ENCODE results near the gene BOD1. TPM values are rescaled to one million over a fixed set of nuclear protein-coding genes. Genes with fewer than 3 reads are reported as not detected.
A peak's percentile ranks its signal among the peaks of the same experiment; 100 is the strongest.

The BOD1 gene
- total and polyA plus RNA-seq, 10 of the 15 experiments (the other 5 are each of a cell fraction or from before 2014, with no cell fraction given) = 14.1 to 35.8 (median 29.6) TPM

DNA sequence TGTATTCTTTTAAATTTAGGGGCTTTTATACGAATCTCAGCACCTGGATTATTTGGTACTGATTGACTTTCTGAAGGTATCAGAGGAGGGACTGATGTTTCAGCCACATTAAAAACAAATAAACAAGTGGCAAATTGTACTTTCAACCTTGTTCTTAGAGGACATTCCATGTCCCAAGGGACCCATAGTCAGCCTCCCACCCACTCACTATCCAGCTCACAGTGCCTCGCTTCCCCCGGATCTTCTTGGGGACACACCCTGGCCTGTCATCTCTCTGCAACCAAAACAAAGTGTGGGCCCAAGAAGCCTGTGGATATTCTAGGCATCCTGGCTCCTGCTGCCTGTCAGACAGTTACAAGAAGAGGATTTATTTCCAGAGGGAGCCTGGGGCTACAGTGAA lies 8.8 kb upstream of the BOD1 start:
- POLR2A ChIA-PET = interaction anchor here (1.0 kb wide), 1 partner anchor 319 kb away, joined by 4 read pairs; no protein-coding TSS in a partner anchor
- Histone ChIP-seq H3K79me2 (ENCODE audit: control insufficient read depth, insufficient read depth, low read length) (no peaks in the 10 kb centered on the region), H3K27me3 (replicated peaks in 1 of 2; ENCODE audit: control insufficient read depth in 2 of 2, insufficient read depth in 2 of 2, low read length in 1 of 2) (no peaks in the 10 kb centered on the region), H3K36me3 (ENCODE audit: control insufficient read depth in 2 of 2, insufficient read depth in 2 of 2, low read length in 1 of 2) (no peaks in the 10 kb centered on the region), H4K20me1 (ENCODE audit: control insufficient read depth, insufficient read depth) (no peaks in the 10 kb centered on the region), H3K4me1 (ENCODE audit: control insufficient read depth, insufficient read depth, low read length) (peaks cover 9% of the 10 kb centered on the region), H2AFZ (ENCODE audit: control insufficient read depth, low read depth, low read length) (peak overlapping the region; percentile 82), H3K27ac (ENCODE audit: control insufficient read depth, insufficient read depth) (no peak overlapping the region), H3K4me3 (no peak overlapping the region), H3K4me2 (ENCODE audit: control insufficient read depth, insufficient read depth) (no peak overlapping the region), H3K9ac (ENCODE audit: control insufficient read depth, insufficient read depth, low read length) (no peak overlapping the region), H3K9me3 (replicated peaks; ENCODE audit: control insufficient read depth, insufficient read depth, low read length) (no peaks in the 10 kb centered on the region)
- CTCF ChIA-PET = interaction anchor here (1.2 to 17.1 kb wide), 6 partner anchors 9 to 347 kb away, joined by 4 to 267 read pairs (median 25); partner anchors contain the start of gene BOD1
- no peak for FAIRE-seq
- no peak for TF ChIP-seq CHD2 (IDR thresholded peaks at IDR 0.05; ENCODE audit: borderline replicate concordance, low read depth, low read length)
- no peak for TF ChIP-seq SUPT20H (IDR thresholded peaks at IDR 0.05; ENCODE audit: borderline replicate concordance, control insufficient read depth, low read depth, low read length)
- TF ChIP-seq NR2C2 (IDR thresholded peaks at IDR 0.05; ENCODE audit: borderline replicate concordance, control insufficient read depth, insufficient read length, low read depth) = no peak
- RAD21 ChIA-PET (ENCODE audit: unreplicated experiment) = interaction anchor here (0.5 to 5.3 kb wide), 4 partner anchors 20 to 698 kb away, joined by 3 to 50 read pairs (median 6); no protein-coding TSS in a partner anchor
- 73% methylated on average over 3 of the region's 3 CpGs for WGBS (ENCODE audit: insufficient coverage, insufficient replicate concordance, low lambda C conversion rate, missing lambda C conversion rate)
- no TSS peak for BruUV-seq (replicated peaks)
- SMC1A ChIA-PET (ENCODE audit: uncharacterized antibody, unreplicated experiment) = interaction anchor here (0.9 to 17.2 kb wide), 6 partner anchors 103 to 346 kb away, joined by 3 to 199 read pairs (median 4); no protein-coding TSS in a partner anchor
- no peak for ATAC-seq
- intact Hi-C loops (cut with micrococcal nuclease; ENCODE audit: unreplicated experiment) = no loop called here
- in situ Hi-C loops (cut with MboI) = no loop called here
- DNase-seq (ENCODE audit: low read depth, low spot score) = no peak

DNA sequence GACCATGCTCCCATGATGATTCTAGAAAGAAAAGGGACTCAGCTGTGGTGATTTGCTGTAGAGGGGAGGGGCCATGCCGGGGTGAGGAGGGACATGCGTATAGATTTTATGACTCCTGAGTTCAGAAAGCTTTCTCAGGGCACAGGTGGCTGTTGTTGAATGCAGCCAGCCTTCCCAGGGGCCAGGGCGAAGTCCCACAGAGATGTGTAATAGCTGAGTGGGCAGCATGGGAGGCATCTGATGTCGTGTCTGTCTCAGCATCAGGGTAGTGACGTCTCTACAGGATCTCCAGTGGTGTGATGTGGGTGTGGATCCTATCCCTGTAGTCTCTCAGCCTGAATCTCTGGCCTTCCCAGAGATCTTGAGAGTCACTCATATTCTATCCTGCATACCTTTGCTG lies 7.8 kb upstream of the BOD1 start:
- 66% methylated on average over 5 of the region's 5 CpGs for WGBS (ENCODE audit: insufficient coverage, insufficient replicate concordance, low lambda C conversion rate, missing lambda C conversion rate)
- no peaks in the 10 kb centered on the region for H3K27me3 ChIP-seq (replicated peaks in 1 of 2; ENCODE audit: control insufficient read depth in 2 of 2, insufficient read depth in 2 of 2, low read length in 1 of 2)
- no peak for FAIRE-seq
- no peak overlapping the region for H3K4me3 ChIP-seq
- no peak overlapping the region for H3K9ac ChIP-seq (ENCODE audit: control insufficient read depth, insufficient read depth, low read length)
- no peaks in the 10 kb centered on the region for H3K9me3 ChIP-seq (replicated peaks; ENCODE audit: control insufficient read depth, insufficient read depth, low read length)
- ChIA-PET CTCF (interaction anchor here (1.2 to 17.1 kb wide), 5 partner anchors 8 to 348 kb away, joined by 4 to 267 read pairs (median 40); partner anchors contain the start of gene BOD1), RAD21 (ENCODE audit: unreplicated experiment) (interaction anchor here (0.9 to 2.0 kb wide), 3 partner anchors 21 to 300 kb away, joined by 3 to 7 read pairs (median 4); no protein-coding TSS in a partner anchor), POLR2A (interaction anchor here (1.2 kb wide), 1 partner anchor 197 kb away, joined by 3 read pairs; no protein-coding TSS in a partner anchor), SMC1A (ENCODE audit: uncharacterized antibody, unreplicated experiment) (interaction anchor here (0.7 to 17.2 kb wide), 5 partner anchors 162 to 347 kb away, joined by 3 to 199 read pairs (median 8); no protein-coding TSS in a partner anchor)
- H3K79me2 ChIP-seq (ENCODE audit: control insufficient read depth, insufficient read depth, low read length) = no peaks in the 10 kb centered on the region
- ATAC-seq = no peak
- intact Hi-C loops (cut with micrococcal nuclease; ENCODE audit: unreplicated experiment) = no loop called here
- no peak overlapping the region for H2AFZ ChIP-seq (ENCODE audit: control insufficient read depth, low read depth, low read length)
- peaks cover 9% of the 10 kb centered on the region for H3K4me1 ChIP-seq (ENCODE audit: control insufficient read depth, insufficient read depth, low read length)
- no peaks in the 10 kb centered on the region for H4K20me1 ChIP-seq (ENCODE audit: control insufficient read depth, insufficient read depth)
- no peaks in the 10 kb centered on the region for H3K36me3 ChIP-seq (ENCODE audit: control insufficient read depth in 2 of 2, insufficient read depth in 2 of 2, low read length in 1 of 2)
- H3K4me2 ChIP-seq (ENCODE audit: control insufficient read depth, insufficient read depth) = no peak overlapping the region
- no peak for DNase-seq (ENCODE audit: low read depth, low spot score)
- no peak overlapping the region for H3K27ac ChIP-seq (ENCODE audit: control insufficient read depth, insufficient read depth)
- no TSS peak for BruUV-seq (replicated peaks)
- in situ Hi-C loops (cut with MboI) = loop anchor here (5.0 kb wide), 2 partner anchors 303 to 343 kb away; no protein-coding TSS in a partner anchor
- TF ChIP-seq TARDBP (IDR thresholded peaks at IDR 0.05; ENCODE audit: borderline replicate concordance) (no peak), IRF4 (IDR thresholded peaks at IDR 0.05; ENCODE audit: low read depth, low read length) (no peak), RFX5 (IDR thresholded peaks at IDR 0.05; ENCODE audit: low read depth, low read length) (no peak), CHD1 (IDR thresholded peaks at IDR 0.05; ENCODE audit: low read depth, low read length) (no peak), ZBED1 (IDR thresholded peaks at IDR 0.05; ENCODE audit: borderline replicate concordance) (no peak), YBX1 (IDR thresholded peaks at IDR 0.05) (no peak)
- TF ChIP-seq, protein P1, sequence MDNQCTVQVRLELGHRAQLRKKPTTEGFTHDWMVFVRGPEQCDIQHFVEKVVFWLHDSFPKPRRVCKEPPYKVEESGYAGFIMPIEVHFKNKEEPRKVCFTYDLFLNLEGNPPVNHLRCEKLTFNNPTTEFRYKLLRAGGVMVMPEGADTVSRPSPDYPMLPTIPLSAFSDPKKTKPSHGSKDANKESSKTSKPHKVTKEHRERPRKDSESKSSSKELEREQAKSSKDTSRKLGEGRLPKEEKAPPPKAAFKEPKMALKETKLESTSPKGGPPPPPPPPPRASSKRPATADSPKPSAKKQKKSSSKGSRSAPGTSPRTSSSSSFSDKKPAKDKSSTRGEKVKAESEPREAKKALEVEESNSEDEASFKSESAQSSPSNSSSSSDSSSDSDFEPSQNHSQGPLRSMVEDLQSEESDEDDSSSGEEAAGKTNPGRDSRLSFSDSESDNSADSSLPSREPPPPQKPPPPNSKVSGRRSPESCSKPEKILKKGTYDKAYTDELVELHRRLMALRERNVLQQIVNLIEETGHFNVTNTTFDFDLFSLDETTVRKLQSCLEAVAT (IDR thresholded peaks at IDR 0.05) = no peak
- TF ChIP-seq, protein P2, sequence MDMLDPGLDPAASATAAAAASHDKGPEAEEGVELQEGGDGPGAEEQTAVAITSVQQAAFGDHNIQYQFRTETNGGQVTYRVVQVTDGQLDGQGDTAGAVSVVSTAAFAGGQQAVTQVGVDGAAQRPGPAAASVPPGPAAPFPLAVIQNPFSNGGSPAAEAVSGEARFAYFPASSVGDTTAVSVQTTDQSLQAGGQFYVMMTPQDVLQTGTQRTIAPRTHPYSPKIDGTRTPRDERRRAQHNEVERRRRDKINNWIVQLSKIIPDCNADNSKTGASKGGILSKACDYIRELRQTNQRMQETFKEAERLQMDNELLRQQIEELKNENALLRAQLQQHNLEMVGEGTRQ (IDR thresholded peaks at IDR 0.05; ENCODE audit: borderline replicate concordance, low read depth, low read length) = no peak
- TF ChIP-seq, protein P3, sequence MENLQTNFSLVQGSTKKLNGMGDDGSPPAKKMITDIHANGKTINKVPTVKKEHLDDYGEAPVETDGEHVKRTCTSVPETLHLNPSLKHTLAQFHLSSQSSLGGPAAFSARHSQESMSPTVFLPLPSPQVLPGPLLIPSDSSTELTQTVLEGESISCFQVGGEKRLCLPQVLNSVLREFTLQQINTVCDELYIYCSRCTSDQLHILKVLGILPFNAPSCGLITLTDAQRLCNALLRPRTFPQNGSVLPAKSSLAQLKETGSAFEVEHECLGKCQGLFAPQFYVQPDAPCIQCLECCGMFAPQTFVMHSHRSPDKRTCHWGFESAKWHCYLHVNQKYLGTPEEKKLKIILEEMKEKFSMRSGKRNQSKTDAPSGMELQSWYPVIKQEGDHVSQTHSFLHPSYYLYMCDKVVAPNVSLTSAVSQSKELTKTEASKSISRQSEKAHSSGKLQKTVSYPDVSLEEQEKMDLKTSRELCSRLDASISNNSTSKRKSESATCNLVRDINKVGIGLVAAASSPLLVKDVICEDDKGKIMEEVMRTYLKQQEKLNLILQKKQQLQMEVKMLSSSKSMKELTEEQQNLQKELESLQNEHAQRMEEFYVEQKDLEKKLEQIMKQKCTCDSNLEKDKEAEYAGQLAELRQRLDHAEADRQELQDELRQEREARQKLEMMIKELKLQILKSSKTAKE (IDR thresholded peaks at IDR 0.05; ENCODE audit: low read depth, poor library complexity, severe bottlenecking) = no peak

All from GM12878 (cell line).